Activated effector memory CD4-positive, alpha-beta T cell treated with Interleukin-2 at 50 U/mL for 16 hours (primary cell): ENCODE results near the gene AWAT2.

Experiments
- DNase-seq: peaks from one replicate; pipeline ENCODE4 v3.0.0-alpha.2; 2020

Gene AWAT2

GRCh38 chrX:69995362-69996112 is 54.2 kb downstream of the AWAT2 start:
- DNase-seq: no peak

DNA sequence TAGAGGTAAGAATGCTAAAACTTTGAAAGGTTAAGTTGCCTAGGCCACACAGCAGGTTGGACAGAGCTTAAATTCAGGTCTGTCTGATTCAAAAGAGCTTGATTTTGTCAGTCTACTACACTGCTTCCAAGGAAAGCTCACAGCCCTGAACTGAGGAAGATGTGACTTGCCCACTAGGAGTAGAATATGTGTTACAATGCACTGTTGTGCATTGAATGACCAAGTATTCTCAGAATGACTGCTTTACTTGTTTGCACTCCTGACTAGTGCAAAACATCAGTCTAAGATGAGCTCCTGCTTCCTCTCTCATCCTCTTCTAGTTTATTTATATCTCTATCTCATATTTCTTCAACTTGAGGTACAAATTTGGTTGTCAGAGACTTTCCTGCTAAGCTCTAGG is 56.2 kb downstream of the AWAT2 start:
- no peak for DNase-seq

- no peak for DNase-seq
Measured at GRCh38 chrX:69991685-69992084, 58.1 kb downstream of the AWAT2 start.
